GM12878 (cell line): Measurements from ENCODE around the gene MATN1. TPM values are rescaled to one million over a fixed set of nuclear protein-coding genes. Genes with fewer than 3 reads are reported as not detected.
A peak's percentile ranks its signal among the peaks of the same experiment; 100 is the strongest.

Source experiments
- ASH2L ChIP-seq: fragments of 300-600, 200-600 bp; sonication (generic); IDR thresholded peaks from 2 replicates; pipeline ENCODE4 v1.6.1; 2017; ENCODE audit warnings: low read depth, mild to moderate bottlenecking, borderline replicate concordance
- DPF2 ChIP-seq: fragments of 450-650 bp; IDR thresholded peaks from 2 replicates; pipeline ENCODE4 v1.6.1; 2017; ENCODE audit warnings: mild to moderate bottlenecking
- EP300 ChIP-seq, 2 experiments: fragments of 150-350 bp in 1 of 2; IDR thresholded peaks; 2 replicates each; pipeline ENCODE4 v1.6.1; 2011 to 2012; ENCODE audit warnings: low read depth in 2 of 2, low read length in 2 of 2, borderline replicate concordance in 1 of 2, improper control_type of control experiment in 1 of 2, inconsistent platforms in 1 of 2; ENCODE audit not compliant: control insufficient read depth in 1 of 2
- EZH2 ChIP-seq: IDR thresholded peaks from 2 replicates; pipeline ENCODE4 v1.6.1; 2012; ENCODE audit warnings: low read depth, mild to moderate bottlenecking, control low read depth, inconsistent platforms, low read length, borderline replicate concordance; ENCODE audit not compliant: control insufficient read depth
- KDM1A ChIP-seq: fragments of 200-600 bp; sonication (generic); IDR thresholded peaks from 2 replicates; pipeline ENCODE4 v1.6.1; 2016; ENCODE audit warnings: borderline replicate concordance
- NBN ChIP-seq: fragments of 450-650 bp; IDR thresholded peaks from 2 replicates; pipeline ENCODE4 v1.6.1; 2016
- NFXL1 ChIP-seq: fragments of 450-650 bp; IDR thresholded peaks from 2 replicates; pipeline ENCODE4 v1.6.1; 2017; ENCODE audit warnings: antibody characterized with exemption, mild to moderate bottlenecking, borderline replicate concordance
- NR2F1 ChIP-seq: fragments of 450-650 bp; conservative IDR thresholded peaks from 2 replicates; pipeline ENCODE4 v1.6.1; 2017; ENCODE audit warnings: mild to moderate bottlenecking
- SIX5 ChIP-seq: IDR thresholded peaks from 2 replicates; pipeline ENCODE4 v1.6.1; 2011; ENCODE audit warnings: mild to moderate bottlenecking, low read depth, low read length, moderate library complexity; ENCODE audit not compliant: severe bottlenecking
- SMAD5 ChIP-seq: IDR thresholded peaks from 2 replicates; pipeline ENCODE4 v1.6.1; 2016; ENCODE audit warnings: antibody characterized with exemption, low read depth
- STAT3 ChIP-seq: IDR thresholded peaks from 2 replicates; pipeline ENCODE4 v1.6.1; 2011; ENCODE audit warnings: low read depth, low read length, improper control_type of control experiment
- ZNF274 ChIP-seq: IDR thresholded peaks from one replicate; pipeline ENCODE4 v1.8.0; 2011; ENCODE audit not compliant: insufficient read length, insufficient read depth
- polyA plus RNA-seq, 11 experiments: library from polyadenylated mRNA; depleted of rRNA in 4 of 11; unstranded in 6 of 11; stranded (reverse) in 5 of 11; fragments of >200 nt; fragmentation: Nextera tagmentation in 4 of 11; fragmentation: Illumina TruSeq in 1 of 11; extraction: Ambion mirVana in 4 of 11; extraction: Trizol in 1 of 11; gene quantifications; 1 replicate in 1 of 11; 2 replicates in 10 of 11; pipeline versions ENCODE4 v1.2.1 to v1.2.3, GENCODE V29; 2011 to 2016; ENCODE audit warnings: inconsistent platforms in 2 of 11, missing spikeins in 2 of 11, low read depth in 1 of 11
- total RNA-seq, 4 experiments: library from RNA; depleted of rRNA in 3 of 4; stranded (reverse); fragments of >200 nt in 3 of 4; fragmentation: Illumina TruSeq in 1 of 4; extraction: Trizol in 1 of 4; gene quantifications; 2 replicates each; pipeline versions ENCODE4 v1.2.1 to v1.2.3, GENCODE V29; 2013 to 2021
- TF ChIP-seq, protein P1 (sequence below): fragments of 450-650 bp; conservative IDR thresholded peaks from 2 replicates; pipeline ENCODE4 v1.6.1; 2017; ENCODE audit warnings: mild to moderate bottlenecking, moderate library complexity
- TF ChIP-seq, protein P2 (sequence below): fragments of 450-650 bp; IDR thresholded peaks from 2 replicates; pipeline ENCODE4 v1.6.1; 2017; ENCODE audit warnings: low read depth, mild to moderate bottlenecking, moderate library complexity
- TF ChIP-seq, protein P3 (sequence below): fragments of 450-650 bp; IDR thresholded peaks from 2 replicates; pipeline ENCODE4 v1.6.1; 2018; ENCODE audit warnings: borderline replicate concordance, mild to moderate bottlenecking; ENCODE audit not compliant: partially characterized antibody
- TF ChIP-seq, protein P4 (sequence below), 3 experiments: IDR thresholded peaks in 2 of 3; conservative IDR thresholded peaks in 1 of 3; 2 replicates each; pipeline ENCODE4 v1.5.1; 2011; ENCODE audit warnings: low read depth in 3 of 3, low read length in 3 of 3, mild to moderate bottlenecking in 3 of 3, control low read depth in 2 of 3, moderate library complexity in 2 of 3, inconsistent platforms in 1 of 3, mixed read lengths in 1 of 3; ENCODE audit not compliant: control insufficient read depth in 2 of 3, insufficient read depth in 1 of 3; ENCODE audit errors: extremely low read depth in 1 of 3
- TF ChIP-seq, protein P5 (sequence below): fragments of 450-650 bp; IDR thresholded peaks from 2 replicates; pipeline ENCODE4 v1.6.1; 2017; ENCODE audit warnings: mild to moderate bottlenecking, moderate library complexity

The MATN1 gene
- total and polyA plus RNA-seq, 10 of the 15 experiments (the other 5 are each of a cell fraction or from before 2014, with no cell fraction given): 0.04 to 0.50 (median 0.10) TPM; not detected in 1

DNA sequence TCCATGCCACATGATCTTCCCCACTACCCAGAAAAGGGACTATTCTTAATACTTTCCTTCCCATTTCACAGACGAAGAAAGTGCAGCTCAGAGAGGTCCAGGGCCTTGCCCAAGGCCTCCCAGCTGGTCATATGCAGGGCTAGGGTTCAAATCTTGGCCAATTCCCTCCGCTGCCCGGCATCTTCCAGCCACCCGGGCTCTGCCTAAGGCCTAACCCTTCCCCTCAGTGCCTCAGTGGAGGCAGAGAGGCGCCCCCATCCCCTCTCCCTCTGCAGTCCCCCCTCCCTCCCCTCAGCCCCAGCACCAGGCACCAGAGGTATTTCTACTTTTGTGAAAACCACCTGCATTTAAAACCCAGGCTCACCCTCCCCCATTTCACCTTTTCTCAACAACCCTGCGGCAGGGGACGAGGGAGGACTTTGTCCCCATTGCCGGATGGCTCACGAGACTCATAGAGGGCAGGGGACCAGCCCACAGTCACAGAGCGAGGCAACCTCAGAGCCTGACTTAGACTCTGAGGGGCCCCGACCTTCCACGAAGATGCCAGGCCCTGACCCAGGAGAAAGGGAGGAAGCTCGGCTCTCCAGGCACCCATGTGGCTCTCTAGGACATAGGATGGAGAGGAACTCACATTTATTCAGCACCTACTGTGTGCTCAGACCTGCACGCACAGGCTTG is 21.9 kb upstream of the MATN1 start (continued):
- TF ChIP-seq, protein P1, sequence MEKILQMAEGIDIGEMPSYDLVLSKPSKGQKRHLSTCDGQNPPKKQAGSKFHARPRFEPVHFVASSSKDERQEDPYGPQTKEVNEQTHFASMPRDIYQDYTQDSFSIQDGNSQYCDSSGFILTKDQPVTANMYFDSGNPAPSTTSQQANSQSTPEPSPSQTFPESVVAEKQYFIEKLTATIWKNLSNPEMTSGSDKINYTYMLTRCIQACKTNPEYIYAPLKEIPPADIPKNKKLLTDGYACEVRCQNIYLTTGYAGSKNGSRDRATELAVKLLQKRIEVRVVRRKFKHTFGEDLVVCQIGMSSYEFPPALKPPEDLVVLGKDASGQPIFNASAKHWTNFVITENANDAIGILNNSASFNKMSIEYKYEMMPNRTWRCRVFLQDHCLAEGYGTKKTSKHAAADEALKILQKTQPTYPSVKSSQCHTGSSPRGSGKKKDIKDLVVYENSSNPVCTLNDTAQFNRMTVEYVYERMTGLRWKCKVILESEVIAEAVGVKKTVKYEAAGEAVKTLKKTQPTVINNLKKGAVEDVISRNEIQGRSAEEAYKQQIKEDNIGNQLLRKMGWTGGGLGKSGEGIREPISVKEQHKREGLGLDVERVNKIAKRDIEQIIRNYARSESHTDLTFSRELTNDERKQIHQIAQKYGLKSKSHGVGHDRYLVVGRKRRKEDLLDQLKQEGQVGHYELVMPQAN: no peak
- TF ChIP-seq ZNF274: no peak
- TF ChIP-seq, protein P2, sequence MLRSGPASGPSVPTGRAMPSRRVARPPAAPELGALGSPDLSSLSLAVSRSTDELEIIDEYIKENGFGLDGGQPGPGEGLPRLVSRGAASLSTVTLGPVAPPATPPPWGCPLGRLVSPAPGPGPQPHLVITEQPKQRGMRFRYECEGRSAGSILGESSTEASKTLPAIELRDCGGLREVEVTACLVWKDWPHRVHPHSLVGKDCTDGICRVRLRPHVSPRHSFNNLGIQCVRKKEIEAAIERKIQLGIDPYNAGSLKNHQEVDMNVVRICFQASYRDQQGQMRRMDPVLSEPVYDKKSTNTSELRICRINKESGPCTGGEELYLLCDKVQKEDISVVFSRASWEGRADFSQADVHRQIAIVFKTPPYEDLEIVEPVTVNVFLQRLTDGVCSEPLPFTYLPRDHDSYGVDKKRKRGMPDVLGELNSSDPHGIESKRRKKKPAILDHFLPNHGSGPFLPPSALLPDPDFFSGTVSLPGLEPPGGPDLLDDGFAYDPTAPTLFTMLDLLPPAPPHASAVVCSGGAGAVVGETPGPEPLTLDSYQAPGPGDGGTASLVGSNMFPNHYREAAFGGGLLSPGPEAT: no peak; the same call in 1 of the 2 replicates
- TF ChIP-seq, protein P3, sequence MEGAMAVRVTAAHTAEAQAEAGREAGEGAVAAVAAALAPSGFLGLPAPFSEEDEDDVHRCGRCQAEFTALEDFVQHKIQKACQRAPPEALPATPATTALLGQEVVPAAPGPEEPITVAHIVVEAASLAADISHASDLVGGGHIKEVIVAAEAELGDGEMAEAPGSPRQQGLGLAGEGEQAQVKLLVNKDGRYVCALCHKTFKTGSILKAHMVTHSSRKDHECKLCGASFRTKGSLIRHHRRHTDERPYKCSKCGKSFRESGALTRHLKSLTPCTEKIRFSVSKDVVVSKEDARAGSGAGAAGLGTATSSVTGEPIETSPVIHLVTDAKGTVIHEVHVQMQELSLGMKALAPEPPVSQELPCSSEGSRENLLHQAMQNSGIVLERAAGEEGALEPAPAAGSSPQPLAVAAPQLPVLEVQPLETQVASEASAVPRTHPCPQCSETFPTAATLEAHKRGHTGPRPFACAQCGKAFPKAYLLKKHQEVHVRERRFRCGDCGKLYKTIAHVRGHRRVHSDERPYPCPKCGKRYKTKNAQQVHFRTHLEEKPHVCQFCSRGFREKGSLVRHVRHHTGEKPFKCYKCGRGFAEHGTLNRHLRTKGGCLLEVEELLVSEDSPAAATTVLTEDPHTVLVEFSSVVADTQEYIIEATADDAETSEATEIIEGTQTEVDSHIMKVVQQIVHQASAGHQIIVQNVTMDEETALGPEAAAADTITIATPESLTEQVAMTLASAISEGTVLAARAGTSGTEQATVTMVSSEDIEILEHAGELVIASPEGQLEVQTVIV: no peak
- TF ChIP-seq, protein P4, sequence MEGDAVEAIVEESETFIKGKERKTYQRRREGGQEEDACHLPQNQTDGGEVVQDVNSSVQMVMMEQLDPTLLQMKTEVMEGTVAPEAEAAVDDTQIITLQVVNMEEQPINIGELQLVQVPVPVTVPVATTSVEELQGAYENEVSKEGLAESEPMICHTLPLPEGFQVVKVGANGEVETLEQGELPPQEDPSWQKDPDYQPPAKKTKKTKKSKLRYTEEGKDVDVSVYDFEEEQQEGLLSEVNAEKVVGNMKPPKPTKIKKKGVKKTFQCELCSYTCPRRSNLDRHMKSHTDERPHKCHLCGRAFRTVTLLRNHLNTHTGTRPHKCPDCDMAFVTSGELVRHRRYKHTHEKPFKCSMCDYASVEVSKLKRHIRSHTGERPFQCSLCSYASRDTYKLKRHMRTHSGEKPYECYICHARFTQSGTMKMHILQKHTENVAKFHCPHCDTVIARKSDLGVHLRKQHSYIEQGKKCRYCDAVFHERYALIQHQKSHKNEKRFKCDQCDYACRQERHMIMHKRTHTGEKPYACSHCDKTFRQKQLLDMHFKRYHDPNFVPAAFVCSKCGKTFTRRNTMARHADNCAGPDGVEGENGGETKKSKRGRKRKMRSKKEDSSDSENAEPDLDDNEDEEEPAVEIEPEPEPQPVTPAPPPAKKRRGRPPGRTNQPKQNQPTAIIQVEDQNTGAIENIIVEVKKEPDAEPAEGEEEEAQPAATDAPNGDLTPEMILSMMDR (IDR thresholded peaks at IDR 0.05 in 2 of 3, conservative IDR thresholded peaks at IDR 0.05 in 1 of 3; ENCODE audit: control insufficient read depth in 2 of 3, extremely low read depth in 1 of 3, insufficient read depth in 1 of 3, low read depth in 3 of 3, low read length in 3 of 3): no peak
- TF ChIP-seq NR2F1: no peak
- TF ChIP-seq NBN: peak; percentile 47; the same call in 1 of the 2 replicates
- peak; percentile 85 for TF ChIP-seq DPF2
- peak in 1 of 2 experiments; percentile 21; a peak in 1 of 4 replicates for TF ChIP-seq EP300 (IDR thresholded peaks at IDR 0.05; ENCODE audit: borderline replicate concordance in 1 of 2, control insufficient read depth in 1 of 2, low read depth in 2 of 2, low read length in 2 of 2)
- no peak for TF ChIP-seq KDM1A
- no peak for TF ChIP-seq EZH2
- TF ChIP-seq SIX5: no peak
- TF ChIP-seq STAT3: no peak
- TF ChIP-seq SMAD5: no peak
- TF ChIP-seq ASH2L: no peak
- TF ChIP-seq, protein P5, sequence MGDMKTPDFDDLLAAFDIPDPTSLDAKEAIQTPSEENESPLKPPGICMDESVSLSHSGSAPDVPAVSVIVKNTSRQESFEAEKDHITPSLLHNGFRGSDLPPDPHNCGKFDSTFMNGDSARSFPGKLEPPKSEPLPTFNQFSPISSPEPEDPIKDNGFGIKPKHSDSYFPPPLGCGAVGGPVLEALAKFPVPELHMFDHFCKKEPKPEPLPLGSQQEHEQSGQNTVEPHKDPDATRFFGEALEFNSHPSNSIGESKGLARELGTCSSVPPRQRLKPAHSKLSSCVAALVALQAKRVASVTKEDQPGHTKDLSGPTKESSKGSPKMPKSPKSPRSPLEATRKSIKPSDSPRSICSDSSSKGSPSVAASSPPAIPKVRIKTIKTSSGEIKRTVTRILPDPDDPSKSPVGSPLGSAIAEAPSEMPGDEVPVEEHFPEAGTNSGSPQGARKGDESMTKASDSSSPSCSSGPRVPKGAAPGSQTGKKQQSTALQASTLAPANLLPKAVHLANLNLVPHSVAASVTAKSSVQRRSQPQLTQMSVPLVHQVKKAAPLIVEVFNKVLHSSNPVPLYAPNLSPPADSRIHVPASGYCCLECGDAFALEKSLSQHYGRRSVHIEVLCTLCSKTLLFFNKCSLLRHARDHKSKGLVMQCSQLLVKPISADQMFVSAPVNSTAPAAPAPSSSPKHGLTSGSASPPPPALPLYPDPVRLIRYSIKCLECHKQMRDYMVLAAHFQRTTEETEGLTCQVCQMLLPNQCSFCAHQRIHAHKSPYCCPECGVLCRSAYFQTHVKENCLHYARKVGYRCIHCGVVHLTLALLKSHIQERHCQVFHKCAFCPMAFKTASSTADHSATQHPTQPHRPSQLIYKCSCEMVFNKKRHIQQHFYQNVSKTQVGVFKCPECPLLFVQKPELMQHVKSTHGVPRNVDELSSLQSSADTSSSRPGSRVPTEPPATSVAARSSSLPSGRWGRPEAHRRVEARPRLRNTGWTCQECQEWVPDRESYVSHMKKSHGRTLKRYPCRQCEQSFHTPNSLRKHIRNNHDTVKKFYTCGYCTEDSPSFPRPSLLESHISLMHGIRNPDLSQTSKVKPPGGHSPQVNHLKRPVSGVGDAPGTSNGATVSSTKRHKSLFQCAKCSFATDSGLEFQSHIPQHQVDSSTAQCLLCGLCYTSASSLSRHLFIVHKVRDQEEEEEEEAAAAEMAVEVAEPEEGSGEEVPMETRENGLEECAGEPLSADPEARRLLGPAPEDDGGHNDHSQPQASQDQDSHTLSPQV: no peak
- TF ChIP-seq NFXL1: no peak
